H1 (cell line): Measurements from ENCODE around the gene FRK. TPM values are rescaled to one million over a fixed set of nuclear protein-coding genes. Genes with fewer than 3 reads are reported as not detected.

Experiments
- CTCF ChIA-PET: fragments of 300-600 bp; sonication (Branson Sonifier 250); formaldehyde crosslinking; loops from one replicate; lab custom pipeline; 2021; ENCODE audit not compliant: partially characterized antibody; lab: Charles Lee
- POLR2A ChIA-PET: fragments of 300-600 bp; sonication (Branson Sonifier 250); formaldehyde crosslinking; loops from one replicate; lab custom pipeline; 2021; ENCODE audit warnings: inconsistent platforms; ENCODE audit not compliant: partially characterized antibody; lab: Charles Lee
- DNase-seq, 2 experiments: peaks; one replicate each; pipeline versions ENCODE4 v3.0.0 to v3.0.0-alpha.2; 2010 to 2022; ENCODE audit warnings: low spot score in 2 of 2, low read depth in 1 of 2, mixed read lengths in 1 of 2
- FAIRE-seq: peaks from 2 replicates; lab custom pipeline; 2011; peaks lifted over from hg19 to GRCh38; lab: Jason Lieb, UNC
- H2AFZ ChIP-seq: 2 replicates; pipeline ENCODE4 v1.8.1; 2012; ENCODE audit warnings: low read length, inconsistent platforms
- H2AK5ac ChIP-seq: 2 replicates; pipeline ENCODE4 v1.6.1; 2013; ENCODE audit warnings: low read depth, low read length
- H2BK120ac ChIP-seq: replicated peaks from 2 replicates; pipeline ENCODE3; 2013; ENCODE audit warnings: low read depth, low read length, inconsistent platforms
- H2BK12ac ChIP-seq: 2 replicates; pipeline ENCODE4 v1.6.1; 2013; ENCODE audit warnings: low read depth, low read length
- H2BK15ac ChIP-seq: 2 replicates; pipeline ENCODE4 v1.6.1; 2013; ENCODE audit warnings: low read length
- H2BK20ac ChIP-seq: 2 replicates; pipeline ENCODE4 v1.6.1; 2013; ENCODE audit warnings: low read length
- H2BK5ac ChIP-seq: 2 replicates; pipeline ENCODE4 v1.6.1; 2013; ENCODE audit warnings: low read depth, low read length
- H3K14ac ChIP-seq: 2 replicates; pipeline ENCODE4 v1.6.1; 2013; ENCODE audit warnings: inconsistent platforms; ENCODE audit not compliant: insufficient read length
- H3K18ac ChIP-seq: 2 replicates; pipeline ENCODE4 v1.6.1; 2013; ENCODE audit warnings: low read length; ENCODE audit errors: extremely low read depth
- H3K23ac ChIP-seq: 2 replicates; pipeline ENCODE4 v1.6.1; 2013; ENCODE audit warnings: inconsistent platforms; ENCODE audit not compliant: insufficient read length
- H3K23me2 ChIP-seq: 2 replicates; pipeline ENCODE4 v1.6.1; 2013; ENCODE audit warnings: low read depth, low read length
- H3K27ac ChIP-seq: 2 replicates; pipeline ENCODE4 v1.6.1; 2011; ENCODE audit warnings: low read depth, low read length, inconsistent platforms
- H3K27me3 ChIP-seq, 4 experiments: replicated peaks in 1 of 4; 1 replicate in 1 of 4; 2 replicates in 3 of 4; pipeline versions ENCODE4 v1.6.1 to v1.8.1; 2011 to 2013; ENCODE audit warnings: low read length in 3 of 4, mild to moderate bottlenecking in 3 of 4, inconsistent platforms in 2 of 4, mixed read lengths in 2 of 4, moderate library complexity in 1 of 4; ENCODE audit not compliant: control insufficient read depth in 3 of 4, insufficient read depth in 3 of 4; ENCODE audit errors: extremely low read depth in 1 of 4
- H3K36me3 ChIP-seq, 4 experiments: 2 replicates each; pipeline versions ENCODE4 v1.6.1 to v1.8.1; 2011 to 2013; ENCODE audit warnings: mild to moderate bottlenecking in 4 of 4, low read length in 3 of 4, moderate library complexity in 2 of 4, control low read depth in 1 of 4, inconsistent platforms in 1 of 4; ENCODE audit not compliant: insufficient read depth in 4 of 4, control insufficient read depth in 2 of 4
- H3K4ac ChIP-seq: replicated peaks from 2 replicates; pipeline ENCODE3; 2013; ENCODE audit warnings: low read length, low read depth, mixed read lengths, inconsistent platforms; ENCODE audit not compliant: insufficient read length
- H3K4me1 ChIP-seq, 4 experiments: replicated peaks in 1 of 4; 1 replicate in 1 of 4; 2 replicates in 3 of 4; pipeline versions ENCODE4 v1.6.1 to v1.8.1; 2011 to 2013; ENCODE audit warnings: low read length in 3 of 4, inconsistent platforms in 2 of 4, mixed read lengths in 1 of 4; ENCODE audit not compliant: insufficient read depth in 4 of 4, control insufficient read depth in 3 of 4
- H3K4me2 ChIP-seq, 2 experiments: 2 replicates each; pipeline versions ENCODE4 v1.6.1 to v1.8.1; 2011 to 2013; ENCODE audit warnings: low read depth in 2 of 2, low read length in 2 of 2, control low read depth in 1 of 2, inconsistent platforms in 1 of 2, mild to moderate bottlenecking in 1 of 2; ENCODE audit not compliant: insufficient read depth in 1 of 2
- H3K4me3 ChIP-seq, 4 experiments: fragments of 200-600, 300-600 bp in 1 of 4; sonication (generic), shearing (Covaris generic), sonication (Bioruptor Twin) in 1 of 4; 2 replicates each; pipeline versions ENCODE4 v1.5.1 to v1.8.1; 2011 to 2016; ENCODE audit warnings: low read length in 4 of 4, low read depth in 3 of 4, control low read depth in 2 of 4, inconsistent platforms in 2 of 4, mild to moderate bottlenecking in 2 of 4, mixed read lengths in 1 of 4, moderate library complexity in 1 of 4; ENCODE audit not compliant: insufficient read depth in 2 of 4; ENCODE audit errors: extremely low read depth in 1 of 4
- H3K56ac ChIP-seq: replicated peaks from 2 replicates; pipeline ENCODE3; 2013; ENCODE audit warnings: low read depth, mild to moderate bottlenecking, mixed read lengths, low read length, inconsistent platforms; ENCODE audit not compliant: insufficient read length
- H3K79me1 ChIP-seq: 2 replicates; pipeline ENCODE4 v1.6.1; 2013; ENCODE audit warnings: low read depth, low read length, control low read depth
- H3K79me2 ChIP-seq, 2 experiments: 2 replicates each; pipeline versions ENCODE4 v1.6.1 to v1.8.1; 2012 to 2013; ENCODE audit warnings: low read length in 2 of 2, mild to moderate bottlenecking in 2 of 2, inconsistent platforms in 1 of 2; ENCODE audit not compliant: insufficient read depth in 2 of 2, control insufficient read depth in 1 of 2
- H3K9ac ChIP-seq, 4 experiments: replicated peaks in 1 of 4; 1 replicate in 1 of 4; 2 replicates in 3 of 4; pipeline versions ENCODE4 v1.6.1 to v1.8.1; 2011 to 2013; ENCODE audit warnings: low read depth in 3 of 4, low read length in 3 of 4, control low read depth in 2 of 4, mild to moderate bottlenecking in 2 of 4, moderate library complexity in 2 of 4, inconsistent platforms in 1 of 4; ENCODE audit errors: extremely low read depth in 1 of 4
- H3K9me3 ChIP-seq, 2 experiments: 2 replicates each; pipeline versions ENCODE4 v1.6.1 to v1.8.1; 2012 to 2013; ENCODE audit warnings: mild to moderate bottlenecking in 2 of 2, moderate library complexity in 2 of 2, control low read depth in 1 of 2, inconsistent platforms in 1 of 2, low read depth in 1 of 2, low read length in 1 of 2, mixed read lengths in 1 of 2; ENCODE audit not compliant: insufficient read depth in 2 of 2
- H4K20me1 ChIP-seq, 2 experiments: replicated peaks in 1 of 2; 2 replicates each; pipeline versions ENCODE3 to v1.8.1; 2011 to 2013; ENCODE audit warnings: inconsistent platforms in 2 of 2, low read length in 2 of 2, mild to moderate bottlenecking in 1 of 2; ENCODE audit not compliant: insufficient read depth in 2 of 2, control insufficient read depth in 1 of 2
- H4K5ac ChIP-seq: 2 replicates; pipeline ENCODE4 v1.6.1; 2013; ENCODE audit warnings: low read length, low read depth, mixed read lengths, inconsistent platforms; ENCODE audit not compliant: insufficient read length
- H4K8ac ChIP-seq: 2 replicates; pipeline ENCODE4 v1.8.0; 2013; ENCODE audit warnings: mild to moderate bottlenecking, moderate library complexity, low read length, inconsistent platforms; ENCODE audit not compliant: insufficient read depth; ENCODE audit errors: extremely low read depth
- H4K91ac ChIP-seq: replicated peaks from 2 replicates; pipeline ENCODE3; 2013; ENCODE audit warnings: low read length, mixed read lengths, inconsistent platforms; ENCODE audit not compliant: insufficient read length
- BRCA1 ChIP-seq: IDR thresholded peaks from 2 replicates; pipeline ENCODE4 v1.6.1; 2012; ENCODE audit warnings: low read depth, low read length, improper control_type of control experiment
- CHD2 ChIP-seq: IDR thresholded peaks from 2 replicates; pipeline ENCODE4 v1.6.1; 2012; ENCODE audit warnings: low read length, improper control_type of control experiment
- FOSL1 ChIP-seq: IDR thresholded peaks from 2 replicates; pipeline ENCODE4 v1.6.1; 2011; ENCODE audit warnings: mild to moderate bottlenecking, low read depth, low read length, moderate library complexity; ENCODE audit not compliant: insufficient read depth
- NANOG ChIP-seq: IDR thresholded peaks from 2 replicates; pipeline ENCODE4 v1.6.1; 2011; ENCODE audit warnings: low read length, low read depth, mild to moderate bottlenecking, inconsistent platforms; ENCODE audit not compliant: insufficient read depth, poor library complexity, severe bottlenecking
- NRF1 ChIP-seq: IDR thresholded peaks from 2 replicates; pipeline ENCODE4 v1.6.1; 2011; ENCODE audit warnings: mild to moderate bottlenecking, low read depth, low read length, improper control_type of control experiment
- POLR2AphosphoS5 ChIP-seq: IDR thresholded peaks from 2 replicates; pipeline ENCODE4 v1.6.1; 2011; ENCODE audit warnings: low read depth, low read length
- SUZ12 ChIP-seq: fragments of 200-600 bp; sonication (generic); IDR thresholded peaks from 2 replicates; pipeline ENCODE4 v1.6.1; 2012; ENCODE audit warnings: mild to moderate bottlenecking, inconsistent platforms, low read length, moderate library complexity, mixed read lengths
- WGBS, 2 experiments: shearing (Covaris generic) in 1 of 2; methylation state at CpG; one replicate each; pipeline versions ENCODE4 v1.1.6 to v1.1.7; 2013 to 2015; ENCODE audit warnings: low lambda C conversion rate in 2 of 2, mixed read lengths in 2 of 2, inconsistent platforms in 1 of 2, low coverage in 1 of 2, missing lambda C conversion rate in 1 of 2; ENCODE audit not compliant: insufficient replicate concordance in 2 of 2, insufficient coverage in 1 of 2, insufficient read length in 1 of 2; ENCODE audit errors: extremely low coverage in 1 of 2, missing lambda C conversion rate in 1 of 2; 5-methylcytosine and 5-hydroxymethylcytosine counted together
- polyA plus RNA-seq, 7 experiments: library from polyadenylated mRNA; depleted of rRNA in 3 of 7; stranded (reverse) in 5 of 7; unstranded in 2 of 7; fragments of >200 nt in 5 of 7; fragments of 200-250 nt in 2 of 7; gene quantifications; 1 replicate in 5 of 7; 2 replicates in 1 of 7; 4 replicates in 1 of 7; pipeline versions ENCODE4 v1.2.1 to v1.2.3, GENCODE V29; 2011 to 2013; ENCODE audit warnings: missing spikeins in 2 of 7, mixed read lengths in 2 of 7
- total RNA-seq: library from RNA; stranded (reverse); fragmentation: NEBNext Ultra II Directional; extraction: Animal tissue kit (Norgen Biotek cat#: 25700); gene quantifications from 2 replicates; pipeline ENCODE4 v1.2.1, GENCODE V29; 2021

FRK gene
- total and polyA plus RNA-seq, 2 of the 8 experiments (the other 6 are each of a cell fraction or from before 2014, with no cell fraction given) = 0.11 to 0.24 TPM

DNA sequence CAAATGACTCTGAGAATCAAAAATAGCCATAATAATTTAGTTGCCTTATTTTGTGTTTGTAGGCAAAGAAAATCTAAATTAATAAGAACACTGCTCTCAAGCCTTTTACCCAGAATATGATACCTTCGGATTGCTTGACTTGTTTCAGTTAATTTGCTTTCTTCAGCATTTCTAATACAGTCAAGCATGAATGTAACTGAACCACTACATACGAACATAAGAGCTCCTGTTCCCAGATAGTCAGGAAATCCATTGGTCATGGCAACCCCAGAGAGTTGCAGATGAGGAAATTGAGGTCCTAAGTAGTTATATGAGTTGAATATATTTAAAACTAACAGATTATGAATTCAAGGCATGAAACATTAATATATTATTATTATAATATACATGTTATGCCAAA lies 2.9 kb downstream of the FRK start:
- Histone ChIP-seq H4K20me1 (no peaks in the 10 kb centered on the region), H3K4ac (no peak overlapping the region), H4K5ac (no peak overlapping the region), H3K23ac (no peak overlapping the region), H2BK20ac (no peak overlapping the region), H3K14ac (no peak overlapping the region), H3K23me2 (no peaks in the 10 kb centered on the region; the same call in 1 of the 2 replicates), H2BK15ac (no peak overlapping the region), H2BK5ac (no peak overlapping the region), H2BK12ac (no peak overlapping the region), H3K4me2 (no peak overlapping the region), H4K91ac (no peak overlapping the region), H3K36me3 (no peaks in the 10 kb centered on the region), H3K4me3 (no peak overlapping the region), H3K79me1 (no peaks in the 10 kb centered on the region), H3K27ac (no peak overlapping the region), H3K56ac (no peak overlapping the region), H3K18ac (no peak overlapping the region), H2BK120ac (no peak overlapping the region), H2AFZ (no peak overlapping the region), H4K8ac (no peak overlapping the region), H3K9ac (no peak overlapping the region), H3K9me3 (no peaks in the 10 kb centered on the region), H2AK5ac (no peak overlapping the region), H3K79me2 (no peaks in the 10 kb centered on the region), H3K4me1 (no peaks in the 10 kb centered on the region), H3K27me3 (no peaks in the 10 kb centered on the region)
- 84% methylated on average over 2 of the region's 2 CpGs; no CpG with 5 or more reads in 1 of the 2 experiments for WGBS, 2 experiments
- ChIA-PET POLR2A (no interaction called here), CTCF (no interaction called here)
- no peak for DNase-seq
- TF ChIP-seq BRCA1 (no peak), SUZ12 (no peak), NRF1 (no peak), NANOG (no peak), POLR2AphosphoS5 (no peak), FOSL1 (no peak), CHD2 (no peak)
- no peak for FAIRE-seq
